Osteoblast (primary cell): ENCODE results near the gene PKN3. TPM values are rescaled to one million over a fixed set of nuclear protein-coding genes. Genes with fewer than 3 reads are reported as not detected.

Source experiments
- DNase-seq: peaks from one replicate; pipeline ENCODE4 v3.0.0; 2011; ENCODE audit warnings: low spot score, mixed read lengths; ENCODE audit not compliant: insufficient read length; ENCODE audit errors: missing footprints
- H2AFZ ChIP-seq: 2 replicates; pipeline ENCODE4 v1.6.0; 2011; ENCODE audit warnings: mild to moderate bottlenecking, low read length
- H3K27ac ChIP-seq: 2 replicates; pipeline ENCODE4 v1.5.1; 2011; ENCODE audit warnings: mild to moderate bottlenecking, low read depth, low read length, moderate library complexity
- H3K27me3 ChIP-seq: 2 replicates; pipeline ENCODE4 v1.6.0; 2012; ENCODE audit warnings: mild to moderate bottlenecking, control low read depth, inconsistent platforms, low read length, moderate library complexity; ENCODE audit not compliant: insufficient read depth
- H3K36me3 ChIP-seq: 2 replicates; pipeline ENCODE4 v1.5.1; 2011; ENCODE audit warnings: mild to moderate bottlenecking, low read length, control low read depth, moderate library complexity; ENCODE audit not compliant: insufficient read depth
- H3K4me1 ChIP-seq: 2 replicates; pipeline ENCODE4 v1.5.1; 2011; ENCODE audit warnings: mild to moderate bottlenecking, low read length, control low read depth, moderate library complexity; ENCODE audit not compliant: insufficient read depth
- H3K4me2 ChIP-seq: 2 replicates; pipeline ENCODE4 v1.6.0; 2011; ENCODE audit warnings: mild to moderate bottlenecking, low read length; ENCODE audit not compliant: insufficient read depth
- H3K4me3 ChIP-seq: fragments of 200-600 bp; sonication (generic); 3 replicates; pipeline ENCODE4 v1.5.1; 2012; ENCODE audit warnings: mild to moderate bottlenecking, low read length, inconsistent platforms; ENCODE audit not compliant: insufficient read depth
- H3K79me2 ChIP-seq: 2 replicates; pipeline ENCODE4 v1.6.0; 2012; ENCODE audit warnings: mild to moderate bottlenecking, low read length, control low read depth, inconsistent platforms; ENCODE audit not compliant: insufficient read depth
- H3K9me3 ChIP-seq: 2 replicates; pipeline ENCODE4 v1.5.1; 2011; ENCODE audit warnings: low read depth, low read length, control low read depth
- H4K20me1 ChIP-seq: 2 replicates; pipeline ENCODE4 v1.6.0; 2012; ENCODE audit warnings: mild to moderate bottlenecking, low read length, control low read depth; ENCODE audit not compliant: insufficient read depth
- CTCF ChIP-seq: IDR thresholded peaks from 2 replicates; pipeline ENCODE4 v1.5.1; 2011; ENCODE audit warnings: mild to moderate bottlenecking, low read depth, low read length, moderate library complexity; ENCODE audit errors: extremely low read depth
- total RNA-seq: library from RNA; depleted of rRNA; stranded (reverse); fragments of >200 nt; gene quantifications from 2 replicates; pipeline ENCODE4 v1.2.3, GENCODE V29; 2012

The PKN3 gene
- total RNA-seq, 1 donor, result 4.3 TPM

GRCh38 chr9:128722380-128723351, 20.4 kb downstream of the PKN3 start:
- no peak overlapping the region for H3K27ac ChIP-seq
- H3K4me1 ChIP-seq, result peaks cover 8% of the 10 kb centered on the region
- H4K20me1 ChIP-seq, result no peaks in the 10 kb centered on the region
- H3K9me3 ChIP-seq, result no peaks in the 10 kb centered on the region
- no peaks in the 10 kb centered on the region for H3K36me3 ChIP-seq
- no peak for TF ChIP-seq CTCF
- H2AFZ ChIP-seq, result no peak overlapping the region
- H3K27me3 ChIP-seq, result no peaks in the 10 kb centered on the region
- DNase-seq, result peak; percentile 61
- H3K79me2 ChIP-seq, result no peaks in the 10 kb centered on the region
- no peak overlapping the region for H3K4me3 ChIP-seq
- H3K4me2 ChIP-seq, result no peak overlapping the region

GRCh38 chr9:128723352-128723865, 21.1 kb downstream of the PKN3 start:
- peak; percentile 91 for DNase-seq
- Histone ChIP-seq H3K4me2 (peak overlapping the region; percentile 94), H4K20me1 (no peaks in the 10 kb centered on the region), H3K4me1 (peaks cover 8% of the 10 kb centered on the region), H2AFZ (peak overlapping the region; percentile 53), H3K4me3 (peak overlapping the region; percentile 78), H3K9me3 (no peaks in the 10 kb centered on the region), H3K27me3 (no peaks in the 10 kb centered on the region), H3K79me2 (no peaks in the 10 kb centered on the region), H3K36me3 (no peaks in the 10 kb centered on the region), H3K27ac (no peak overlapping the region)
- no peak for TF ChIP-seq CTCF

- no peaks in the 10 kb centered on the region for H3K27me3 ChIP-seq
- H4K20me1 ChIP-seq, result no peaks in the 10 kb centered on the region
- H3K9me3 ChIP-seq, result no peaks in the 10 kb centered on the region
- H3K36me3 ChIP-seq, result no peaks in the 10 kb centered on the region
- peak within 1 kb of the TSS; percentile 94 for H3K4me2 ChIP-seq
- H3K79me2 ChIP-seq, result no peaks in the 10 kb centered on the region
- no peak within 1 kb of the TSS for H3K27ac ChIP-seq
- peaks cover 8% of the 10 kb centered on the region for H3K4me1 ChIP-seq
- H3K4me3 ChIP-seq, result peak within 1 kb of the TSS; percentile 78
- TF ChIP-seq CTCF, result no peak
- DNase-seq, result peak; percentile 100
- H2AFZ ChIP-seq, result peak within 1 kb of the TSS; percentile 60
These were observed 21.8 kb downstream of the PKN3 start, which contains the start of gene ZDHHC12 for GRCh38 chr9:128723866-128724743. ZDHHC12 (minus strand) TSS chr9:128724127; CDS start chr9:128724093, 34 bp downstream.
